ENCODE data around the gene KRT72. TPM values are rescaled to one million over a fixed set of nuclear protein-coding genes. Genes with fewer than 3 reads are reported as not detected.

Gene KRT72
- total RNA-seq, 1 experiment from 2014 or later = not detected

GRCh38 chr12:52629281-52630007, 28.2 kb upstream of the KRT72 start:
- POLR2A ChIA-PET = no interaction called here
- no peak overlapping the region for H3K27ac Mint-ChIP-seq (ENCODE audit: unreplicated experiment)
- Histone ChIP-seq H3K9me3 (no peaks in the 10 kb centered on the region), H3K36me3 (ENCODE audit: control insufficient read depth, insufficient read depth, low read length) (no peaks in the 10 kb centered on the region), H3K4me3 (ENCODE audit: low read depth, low read length) (no peak overlapping the region), H3K4me1 (no peaks in the 10 kb centered on the region), H3K27me3 (replicated peaks; ENCODE audit: control insufficient read depth, insufficient read depth, low read length) (no peaks in the 10 kb centered on the region)
- no peak overlapping the region for H3K4me3 Mint-ChIP-seq (ENCODE audit: unreplicated experiment)
- no peaks in the 10 kb centered on the region for H3K36me3 Mint-ChIP-seq (ENCODE audit: insufficient read depth, unreplicated experiment)
- intact Hi-C loops (cut with micrococcal nuclease; ENCODE audit: unreplicated experiment) = no loop called here
- no peaks in the 10 kb centered on the region for H3K9me3 Mint-ChIP-seq (ENCODE audit: unreplicated experiment)
- H3K27me3 Mint-ChIP-seq (ENCODE audit: insufficient read depth, unreplicated experiment) = no peaks in the 10 kb centered on the region
- no TSS peak for BruUV-seq (replicated peaks)
- no peak for DNase-seq
- TF ChIP-seq CTCF (IDR thresholded peaks at IDR 0.05; ENCODE audit: insufficient read depth in 1 of 2, low read depth in 1 of 2, low read length in 1 of 2, severe bottlenecking in 1 of 2, unreplicated experiment in 1 of 2) = no peak
- CTCF ChIA-PET = no interaction called here
- H3K4me1 Mint-ChIP-seq (ENCODE audit: low read depth, unreplicated experiment) = no peaks in the 10 kb centered on the region

- H3K4me1 Mint-ChIP-seq (ENCODE audit: low read depth, unreplicated experiment) = no peaks in the 10 kb centered on the region
- BruUV-seq (replicated peaks) = no TSS peak
- DNase-seq = no peak
- H3K9me3 ChIP-seq = no peaks in the 10 kb centered on the region
- intact Hi-C loops (cut with micrococcal nuclease; ENCODE audit: unreplicated experiment) = no loop called here
- POLR2A ChIA-PET = no interaction called here
- CTCF ChIA-PET = no interaction called here
- no peak overlapping the region for H3K4me3 Mint-ChIP-seq (ENCODE audit: unreplicated experiment)
- no peaks in the 10 kb centered on the region for H3K36me3 Mint-ChIP-seq (ENCODE audit: insufficient read depth, unreplicated experiment)
- no peaks in the 10 kb centered on the region for H3K4me1 ChIP-seq
- no peak overlapping the region for H3K4me3 ChIP-seq (ENCODE audit: low read depth, low read length)
- no peaks in the 10 kb centered on the region for H3K9me3 Mint-ChIP-seq (ENCODE audit: unreplicated experiment)
- TF ChIP-seq CTCF (IDR thresholded peaks at IDR 0.05; ENCODE audit: insufficient read depth in 1 of 2, low read depth in 1 of 2, low read length in 1 of 2, severe bottlenecking in 1 of 2, unreplicated experiment in 1 of 2) = no peak
- H3K36me3 ChIP-seq (ENCODE audit: control insufficient read depth, insufficient read depth, low read length) = no peaks in the 10 kb centered on the region
- H3K27me3 Mint-ChIP-seq (ENCODE audit: insufficient read depth, unreplicated experiment) = no peaks in the 10 kb centered on the region
- H3K27ac Mint-ChIP-seq (ENCODE audit: unreplicated experiment) = no peak overlapping the region
- no peaks in the 10 kb centered on the region for H3K27me3 ChIP-seq (replicated peaks; ENCODE audit: control insufficient read depth, insufficient read depth, low read length)
Measured at GRCh38 chr12:52628841-52629240, 27.6 kb upstream of the KRT72 start.

GRCh38 chr12:52628111-52628507, 26.8 kb upstream of the KRT72 start:
- intact Hi-C loops (cut with micrococcal nuclease; ENCODE audit: unreplicated experiment) = no loop called here
- no peak for TF ChIP-seq CTCF (IDR thresholded peaks at IDR 0.05; ENCODE audit: insufficient read depth in 1 of 2, low read depth in 1 of 2, low read length in 1 of 2, severe bottlenecking in 1 of 2, unreplicated experiment in 1 of 2)
- Histone ChIP-seq H3K9me3 (no peaks in the 10 kb centered on the region), H3K4me1 (no peaks in the 10 kb centered on the region), H3K4me3 (ENCODE audit: low read depth, low read length) (no peak overlapping the region), H3K36me3 (ENCODE audit: control insufficient read depth, insufficient read depth, low read length) (no peaks in the 10 kb centered on the region), H3K27me3 (replicated peaks; ENCODE audit: control insufficient read depth, insufficient read depth, low read length) (no peaks in the 10 kb centered on the region)
- Mint-ChIP-seq H3K27ac (ENCODE audit: unreplicated experiment) (no peak overlapping the region), H3K36me3 (ENCODE audit: insufficient read depth, unreplicated experiment) (no peaks in the 10 kb centered on the region), H3K4me3 (ENCODE audit: unreplicated experiment) (no peak overlapping the region), H3K4me1 (ENCODE audit: low read depth, unreplicated experiment) (no peaks in the 10 kb centered on the region), H3K27me3 (ENCODE audit: insufficient read depth, unreplicated experiment) (no peaks in the 10 kb centered on the region), H3K9me3 (ENCODE audit: unreplicated experiment) (no peaks in the 10 kb centered on the region)
- DNase-seq = no peak
- ChIA-PET POLR2A (no interaction called here), CTCF (no interaction called here)
- no TSS peak for BruUV-seq (replicated peaks)

Measured in Caco-2 (cell line).